Measurements from ENCODE around the gene DNAJC11.

- TF ChIP-seq, protein P1, sequence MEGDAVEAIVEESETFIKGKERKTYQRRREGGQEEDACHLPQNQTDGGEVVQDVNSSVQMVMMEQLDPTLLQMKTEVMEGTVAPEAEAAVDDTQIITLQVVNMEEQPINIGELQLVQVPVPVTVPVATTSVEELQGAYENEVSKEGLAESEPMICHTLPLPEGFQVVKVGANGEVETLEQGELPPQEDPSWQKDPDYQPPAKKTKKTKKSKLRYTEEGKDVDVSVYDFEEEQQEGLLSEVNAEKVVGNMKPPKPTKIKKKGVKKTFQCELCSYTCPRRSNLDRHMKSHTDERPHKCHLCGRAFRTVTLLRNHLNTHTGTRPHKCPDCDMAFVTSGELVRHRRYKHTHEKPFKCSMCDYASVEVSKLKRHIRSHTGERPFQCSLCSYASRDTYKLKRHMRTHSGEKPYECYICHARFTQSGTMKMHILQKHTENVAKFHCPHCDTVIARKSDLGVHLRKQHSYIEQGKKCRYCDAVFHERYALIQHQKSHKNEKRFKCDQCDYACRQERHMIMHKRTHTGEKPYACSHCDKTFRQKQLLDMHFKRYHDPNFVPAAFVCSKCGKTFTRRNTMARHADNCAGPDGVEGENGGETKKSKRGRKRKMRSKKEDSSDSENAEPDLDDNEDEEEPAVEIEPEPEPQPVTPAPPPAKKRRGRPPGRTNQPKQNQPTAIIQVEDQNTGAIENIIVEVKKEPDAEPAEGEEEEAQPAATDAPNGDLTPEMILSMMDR (IDR thresholded peaks at IDR 0.05) = no peak
- TF ChIP-seq POLR2A (IDR thresholded peaks at IDR 0.05) = no peak
Measured at GRCh38 chr1:6703016-6703415, 1.4 kb upstream of the DNAJC11 start.
